Testis (tissue), 2 donors: Measurements from ENCODE around the gene KATNBL1.

Experiments
- POLR2A ChIP-seq: fragments of 450-650 bp; IDR thresholded peaks from one replicate; pipeline ENCODE4 v1.6.1; 2017; ENCODE audit warnings: antibody characterized with exemption, mild to moderate bottlenecking, moderate library complexity
- TF ChIP-seq, protein P1 (sequence below), 3 experiments: fragments of 450-650 bp in 2 of 3; fragments of 200-600 bp in 1 of 3; sonication (generic) in 1 of 3; IDR thresholded peaks; one replicate each; pipeline ENCODE4 v1.5.1; 2016 to 2019; ENCODE audit warnings: antibody characterized with exemption in 3 of 3, mild to moderate bottlenecking in 2 of 3, moderate library complexity in 1 of 3

DNA sequence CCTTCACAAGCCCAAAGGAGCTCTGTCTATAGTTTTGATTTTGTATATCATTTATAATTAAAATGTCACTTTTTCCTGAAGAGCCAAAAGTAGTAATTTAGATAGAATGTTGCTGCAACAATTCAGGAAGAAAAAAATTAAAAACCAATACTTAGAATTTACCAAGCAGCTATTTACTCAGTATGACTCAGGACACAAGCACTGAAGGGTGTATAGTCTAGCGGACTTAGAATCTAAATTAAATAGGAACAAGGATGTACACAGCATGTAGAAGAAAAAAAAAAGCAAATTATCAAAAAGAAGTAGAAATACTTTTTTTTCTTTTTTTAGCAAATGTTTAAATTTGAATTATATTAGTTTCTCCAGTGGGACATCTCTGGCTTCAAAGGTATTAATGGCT, 76.4 kb downstream of the KATNBL1 start:
- no peak for TF ChIP-seq POLR2A
- TF ChIP-seq, protein P1, sequence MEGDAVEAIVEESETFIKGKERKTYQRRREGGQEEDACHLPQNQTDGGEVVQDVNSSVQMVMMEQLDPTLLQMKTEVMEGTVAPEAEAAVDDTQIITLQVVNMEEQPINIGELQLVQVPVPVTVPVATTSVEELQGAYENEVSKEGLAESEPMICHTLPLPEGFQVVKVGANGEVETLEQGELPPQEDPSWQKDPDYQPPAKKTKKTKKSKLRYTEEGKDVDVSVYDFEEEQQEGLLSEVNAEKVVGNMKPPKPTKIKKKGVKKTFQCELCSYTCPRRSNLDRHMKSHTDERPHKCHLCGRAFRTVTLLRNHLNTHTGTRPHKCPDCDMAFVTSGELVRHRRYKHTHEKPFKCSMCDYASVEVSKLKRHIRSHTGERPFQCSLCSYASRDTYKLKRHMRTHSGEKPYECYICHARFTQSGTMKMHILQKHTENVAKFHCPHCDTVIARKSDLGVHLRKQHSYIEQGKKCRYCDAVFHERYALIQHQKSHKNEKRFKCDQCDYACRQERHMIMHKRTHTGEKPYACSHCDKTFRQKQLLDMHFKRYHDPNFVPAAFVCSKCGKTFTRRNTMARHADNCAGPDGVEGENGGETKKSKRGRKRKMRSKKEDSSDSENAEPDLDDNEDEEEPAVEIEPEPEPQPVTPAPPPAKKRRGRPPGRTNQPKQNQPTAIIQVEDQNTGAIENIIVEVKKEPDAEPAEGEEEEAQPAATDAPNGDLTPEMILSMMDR (IDR thresholded peaks at IDR 0.05) = no peak
